ENCODE measurements around the gene SCYL2.

The SCYL2 gene

GRCh38 chr12:100360450-100360849, 93.5 kb downstream of the SCYL2 start:
- CTCF ChIA-PET = interaction anchor here (1.1 kb wide), 1 partner anchor 9 kb away, joined by 3 read pairs; no protein-coding TSS in a partner anchor

GRCh38 chr12:100364324-100364723, 97.3 kb downstream of the SCYL2 start:
- H3K27me3 ChIP-seq (replicated peaks in 2 of 5; ENCODE audit: control insufficient read depth in 4 of 5, insufficient read depth in 5 of 5, low read length in 4 of 5) = peaks cover 0 to 4% (median 0%) of the 10 kb centered on the region in 5 experiments
- H3K9me3 ChIP-seq (ENCODE audit: control extremely low read depth in 1 of 5, control insufficient read depth in 4 of 5, insufficient read depth in 2 of 5, low read depth in 1 of 5, low read length in 4 of 5) = no peaks in the 10 kb centered on the region
- H3K27ac ChIP-seq (ENCODE audit: insufficient read depth in 1 of 2, low read depth in 1 of 2, low read length in 2 of 2, poor library complexity in 1 of 2, severe bottlenecking in 2 of 2) = no peak overlapping the region
- no peak for DNase-seq
- 90% methylated on average over 3 of the region's 4 CpGs for WGBS (ENCODE audit: insufficient coverage)
- H3K36me3 ChIP-seq (ENCODE audit: control insufficient read depth in 4 of 4, insufficient read depth in 4 of 4, low read length in 3 of 4) = no peaks in the 10 kb centered on the region
- no peaks in the 10 kb centered on the region for H3K4me1 ChIP-seq (ENCODE audit: control extremely low read depth in 1 of 4, control insufficient read depth in 4 of 4, insufficient read depth in 4 of 4, low read length in 3 of 4)
- H3K4me3 ChIP-seq (ENCODE audit: control insufficient read depth in 1 of 7, extremely low read depth in 1 of 7, insufficient read depth in 4 of 7, low read depth in 2 of 7, low read length in 6 of 7) = no peak overlapping the region
- CTCF ChIA-PET = no interaction called here
- POLR2A ChIA-PET = no interaction called here

More at GRCh38 chr12:100360450-100360849, 93.5 kb downstream of the SCYL2 start:
- no peak overlapping the region for H3K27ac ChIP-seq (ENCODE audit: insufficient read depth in 1 of 2, low read depth in 1 of 2, low read length in 2 of 2, poor library complexity in 1 of 2, severe bottlenecking in 2 of 2)
- no peaks in the 10 kb centered on the region for H3K36me3 ChIP-seq (ENCODE audit: control insufficient read depth in 4 of 4, insufficient read depth in 4 of 4, low read length in 3 of 4)
- no peaks in the 10 kb centered on the region for H3K4me1 ChIP-seq (ENCODE audit: control extremely low read depth in 1 of 4, control insufficient read depth in 4 of 4, insufficient read depth in 4 of 4, low read length in 3 of 4)
- no peak for DNase-seq
- no peak overlapping the region for H3K4me3 ChIP-seq (ENCODE audit: control insufficient read depth in 1 of 7, extremely low read depth in 1 of 7, insufficient read depth in 4 of 7, low read depth in 2 of 7, low read length in 6 of 7)
- POLR2A ChIA-PET = no interaction called here
- H3K27me3 ChIP-seq (replicated peaks in 2 of 5; ENCODE audit: control insufficient read depth in 4 of 5, insufficient read depth in 5 of 5, low read length in 4 of 5) = peaks cover 0 to 7% (median 4%) of the 10 kb centered on the region in 5 experiments
- H3K9me3 ChIP-seq (ENCODE audit: control extremely low read depth in 1 of 5, control insufficient read depth in 4 of 5, insufficient read depth in 2 of 5, low read depth in 1 of 5, low read length in 4 of 5) = no peaks in the 10 kb centered on the region

- Histone ChIP-seq H3K4me1 (ENCODE audit: control extremely low read depth in 1 of 4, control insufficient read depth in 4 of 4, insufficient read depth in 4 of 4, low read length in 3 of 4) (no peaks in the 10 kb centered on the region), H3K27me3 (replicated peaks in 2 of 5; ENCODE audit: control insufficient read depth in 4 of 5, insufficient read depth in 5 of 5, low read length in 4 of 5) (peaks cover 0 to 5% (median 0%) of the 10 kb centered on the region in 5 experiments), H3K36me3 (ENCODE audit: control insufficient read depth in 4 of 4, insufficient read depth in 4 of 4, low read length in 3 of 4) (no peaks in the 10 kb centered on the region), H3K9me3 (ENCODE audit: control extremely low read depth in 1 of 5, control insufficient read depth in 4 of 5, insufficient read depth in 2 of 5, low read depth in 1 of 5, low read length in 4 of 5) (no peaks in the 10 kb centered on the region), H3K4me3 (ENCODE audit: control insufficient read depth in 1 of 7, extremely low read depth in 1 of 7, insufficient read depth in 4 of 7, low read depth in 2 of 7, low read length in 6 of 7) (no peak overlapping the region), H3K27ac (ENCODE audit: insufficient read depth in 1 of 2, low read depth in 1 of 2, low read length in 2 of 2, poor library complexity in 1 of 2, severe bottlenecking in 2 of 2) (no peak overlapping the region)
- CTCF ChIA-PET = no interaction called here
- POLR2A ChIA-PET = no interaction called here
- WGBS (ENCODE audit: insufficient coverage) = 50% methylated on average over 2 of the region's 2 CpGs
- no peak for DNase-seq
Measured at GRCh38 chr12:100365411-100365810, 98.4 kb downstream of the SCYL2 start.

GRCh38 chr12:100368066-100368465, 101.1 kb downstream of the SCYL2 start:
- WGBS (ENCODE audit: insufficient coverage) = 100% methylated on average over 1 of the region's 1 CpG
- Histone ChIP-seq H3K4me1 (ENCODE audit: control extremely low read depth in 1 of 4, control insufficient read depth in 4 of 4, insufficient read depth in 4 of 4, low read length in 3 of 4) (no peaks in the 10 kb centered on the region), H3K27ac (ENCODE audit: insufficient read depth in 1 of 2, low read depth in 1 of 2, low read length in 2 of 2, poor library complexity in 1 of 2, severe bottlenecking in 2 of 2) (no peak overlapping the region), H3K36me3 (ENCODE audit: control insufficient read depth in 4 of 4, insufficient read depth in 4 of 4, low read length in 3 of 4) (no peaks in the 10 kb centered on the region), H3K4me3 (ENCODE audit: control insufficient read depth in 1 of 7, extremely low read depth in 1 of 7, insufficient read depth in 4 of 7, low read depth in 2 of 7, low read length in 6 of 7) (no peak overlapping the region), H3K27me3 (replicated peaks in 2 of 5; ENCODE audit: control insufficient read depth in 4 of 5, insufficient read depth in 5 of 5, low read length in 4 of 5) (peaks cover 0 to 8% (median 0%) of the 10 kb centered on the region in 5 experiments), H3K9me3 (ENCODE audit: control extremely low read depth in 1 of 5, control insufficient read depth in 4 of 5, insufficient read depth in 2 of 5, low read depth in 1 of 5, low read length in 4 of 5) (no peaks in the 10 kb centered on the region)
- CTCF ChIA-PET = no interaction called here
- POLR2A ChIA-PET = no interaction called here
- no peak for DNase-seq

DNA sequence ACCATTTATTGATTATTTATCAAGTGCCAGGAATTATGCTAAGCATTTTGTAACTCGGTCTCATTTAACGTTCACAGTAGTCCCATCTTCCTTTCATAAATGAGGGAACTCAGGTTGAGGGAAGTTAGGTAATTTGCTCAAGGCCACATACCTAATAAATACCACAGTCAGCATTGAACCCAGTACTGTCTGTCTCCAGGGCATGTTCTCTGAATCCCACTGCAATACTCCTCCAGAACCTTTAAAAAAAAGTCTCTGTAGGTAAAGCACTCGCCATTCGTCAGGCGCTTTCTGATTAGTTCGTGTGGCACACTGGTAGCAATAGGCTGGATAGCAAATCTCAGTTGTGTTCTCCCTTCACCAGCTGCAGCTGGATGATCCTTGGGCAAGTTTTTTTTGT, 104.2 kb downstream of the SCYL2 start:
- Histone ChIP-seq H3K36me3 (ENCODE audit: control insufficient read depth in 4 of 4, insufficient read depth in 4 of 4, low read length in 3 of 4) (no peaks in the 10 kb centered on the region), H3K4me3 (ENCODE audit: control insufficient read depth in 1 of 7, extremely low read depth in 1 of 7, insufficient read depth in 4 of 7, low read depth in 2 of 7, low read length in 6 of 7) (no peak overlapping the region), H3K4me1 (ENCODE audit: control extremely low read depth in 1 of 4, control insufficient read depth in 4 of 4, insufficient read depth in 4 of 4, low read length in 3 of 4) (no peaks in the 10 kb centered on the region), H3K27ac (ENCODE audit: insufficient read depth in 1 of 2, low read depth in 1 of 2, low read length in 2 of 2, poor library complexity in 1 of 2, severe bottlenecking in 2 of 2) (no peak overlapping the region), H3K27me3 (replicated peaks in 2 of 5; ENCODE audit: control insufficient read depth in 4 of 5, insufficient read depth in 5 of 5, low read length in 4 of 5) (peaks cover 0 to 10% (median 0%) of the 10 kb centered on the region in 5 experiments), H3K9me3 (ENCODE audit: control extremely low read depth in 1 of 5, control insufficient read depth in 4 of 5, insufficient read depth in 2 of 5, low read depth in 1 of 5, low read length in 4 of 5) (no peaks in the 10 kb centered on the region)
- WGBS (ENCODE audit: insufficient coverage) = 92% methylated on average over 2 of the region's 6 CpGs
- ChIA-PET CTCF (no interaction called here), POLR2A (no interaction called here)
- DNase-seq = no peak

GRCh38 chr12:100372853-100373640, 106.1 kb downstream of the SCYL2 start:
- ChIA-PET POLR2A (no interaction called here), CTCF (no interaction called here)
- H3K4me1 ChIP-seq (ENCODE audit: control extremely low read depth in 1 of 4, control insufficient read depth in 4 of 4, insufficient read depth in 4 of 4, low read length in 3 of 4) = no peaks in the 10 kb centered on the region
- DNase-seq = no peak
- no peak overlapping the region for H3K27ac ChIP-seq (ENCODE audit: insufficient read depth in 1 of 2, low read depth in 1 of 2, low read length in 2 of 2, poor library complexity in 1 of 2, severe bottlenecking in 2 of 2)
- 52% methylated on average over 4 of the region's 11 CpGs for WGBS (ENCODE audit: insufficient coverage)
- no peaks in the 10 kb centered on the region for H3K9me3 ChIP-seq (ENCODE audit: control extremely low read depth in 1 of 5, control insufficient read depth in 4 of 5, insufficient read depth in 2 of 5, low read depth in 1 of 5, low read length in 4 of 5)
- peaks cover 0 to 10% (median 0%) of the 10 kb centered on the region in 5 experiments for H3K27me3 ChIP-seq (replicated peaks in 2 of 5; ENCODE audit: control insufficient read depth in 4 of 5, insufficient read depth in 5 of 5, low read length in 4 of 5)
- no peaks in the 10 kb centered on the region for H3K36me3 ChIP-seq (ENCODE audit: control insufficient read depth in 4 of 4, insufficient read depth in 4 of 4, low read length in 3 of 4)
- no peak overlapping the region for H3K4me3 ChIP-seq (ENCODE audit: control insufficient read depth in 1 of 7, extremely low read depth in 1 of 7, insufficient read depth in 4 of 7, low read depth in 2 of 7, low read length in 6 of 7)

DNA sequence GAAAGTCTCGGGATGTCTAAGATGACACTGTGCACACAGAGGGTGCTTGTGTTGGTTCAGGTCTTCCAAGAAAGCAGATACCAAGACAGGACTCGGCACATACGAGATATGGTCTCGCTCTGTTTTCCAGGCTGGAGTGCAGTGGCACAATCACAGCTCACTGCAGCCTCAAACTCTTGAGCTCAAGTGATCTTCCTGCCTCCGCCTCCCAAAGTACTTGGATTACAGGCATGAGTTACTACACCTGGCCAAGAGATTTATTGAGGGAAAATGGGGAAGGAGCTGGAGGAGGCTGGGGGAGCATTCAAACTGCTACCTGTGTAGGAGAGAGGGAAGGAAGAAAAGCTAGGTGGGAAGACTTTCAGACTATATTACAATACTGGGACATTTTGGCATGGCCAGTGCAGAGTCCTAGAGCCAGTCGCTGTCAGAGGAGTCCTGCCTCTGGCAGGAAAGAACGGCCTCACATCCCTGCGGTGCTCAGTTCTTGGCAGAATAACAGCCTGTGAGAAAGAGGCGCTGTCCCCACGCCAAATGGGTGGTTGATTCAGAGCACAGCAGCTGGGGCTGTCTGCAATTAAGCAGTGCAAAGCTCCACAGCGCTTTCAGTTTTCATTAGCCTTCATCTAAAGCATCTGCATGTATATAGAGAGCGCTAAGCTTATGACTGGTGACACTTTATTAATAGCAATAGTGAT, 108.2 kb downstream of the SCYL2 start:
- Histone ChIP-seq H3K9me3 (ENCODE audit: control extremely low read depth in 1 of 5, control insufficient read depth in 4 of 5, insufficient read depth in 2 of 5, low read depth in 1 of 5, low read length in 4 of 5) (no peaks in the 10 kb centered on the region), H3K27ac (ENCODE audit: insufficient read depth in 1 of 2, low read depth in 1 of 2, low read length in 2 of 2, poor library complexity in 1 of 2, severe bottlenecking in 2 of 2) (no peak overlapping the region), H3K4me1 (ENCODE audit: control extremely low read depth in 1 of 4, control insufficient read depth in 4 of 4, insufficient read depth in 4 of 4, low read length in 3 of 4) (no peaks in the 10 kb centered on the region), H3K4me3 (ENCODE audit: control insufficient read depth in 1 of 7, extremely low read depth in 1 of 7, insufficient read depth in 4 of 7, low read depth in 2 of 7, low read length in 6 of 7) (no peak overlapping the region), H3K36me3 (ENCODE audit: control insufficient read depth in 4 of 4, insufficient read depth in 4 of 4, low read length in 3 of 4) (no peaks in the 10 kb centered on the region), H3K27me3 (replicated peaks in 2 of 5; ENCODE audit: control insufficient read depth in 4 of 5, insufficient read depth in 5 of 5, low read length in 4 of 5) (peaks cover 0 to 10% (median 0%) of the 10 kb centered on the region in 5 experiments)
- no peak for DNase-seq
- CTCF ChIA-PET = interaction anchor here (0.6 kb wide), 2 partner anchors 287 to 350 kb away, joined by 3 read pairs; no protein-coding TSS in a partner anchor
- 84% methylated on average over 9 of the region's 12 CpGs for WGBS (ENCODE audit: insufficient coverage)
- POLR2A ChIA-PET = no interaction called here

Data from common myeloid progenitor, CD34-positive (primary cell).